ENCODE results near the gene APEX1.
"Not testable (repeated sequence)": the region's sequence is repeated elsewhere in the genome, so short reads cannot be mapped to it uniquely, and the experiment has no call there.

Gene APEX1

GRCh38 chr14:20472536-20473169, 17.6 kb downstream of the APEX1 start:
- no peak for DNase-seq (ENCODE audit: low spot score)

GRCh38 chr14:20476776-20477175, 21.8 kb downstream of the APEX1 start:
- no peak for DNase-seq (ENCODE audit: low spot score)

GRCh38 chr14:20477211-20477876, 22.3 kb downstream of the APEX1 start:
- DNase-seq (ENCODE audit: low spot score): no peak

GRCh38 chr14:20478894-20479293, 23.9 kb downstream of the APEX1 start:
- no peak for DNase-seq (ENCODE audit: low spot score)

- no peak for DNase-seq (ENCODE audit: low spot score)
Observed at GRCh38 chr14:20482382-20482781, 27.4 kb downstream of the APEX1 start.

- DNase-seq (ENCODE audit: low spot score): no peak
Observed at GRCh38 chr14:20485900-20486299, 30.9 kb downstream of the APEX1 start.

GRCh38 chr14:20486684-20487395, 31.8 kb downstream of the APEX1 start:
- DNase-seq (ENCODE audit: low spot score): no peak

GRCh38 chr14:20487396-20487725, 32.3 kb downstream of the APEX1 start:
- DNase-seq (ENCODE audit: low spot score): no peak

- DNase-seq (ENCODE audit: low spot score): no peak
Observed at GRCh38 chr14:20489093-20489994, 34.3 kb downstream of the APEX1 start.

- no peak for DNase-seq (ENCODE audit: low spot score)
Observed at GRCh38 chr14:20490563-20490962, 35.5 kb downstream of the APEX1 start.

GRCh38 chr14:20492486-20492885, 37.5 kb downstream of the APEX1 start:
- no peak for DNase-seq (ENCODE audit: low spot score)

GRCh38 chr14:20493634-20494033, 38.6 kb downstream of the APEX1 start:
- DNase-seq (ENCODE audit: low spot score): no peak

- no peak for DNase-seq (ENCODE audit: low spot score)
Observed at GRCh38 chr14:20494935-20495766, 40.1 kb downstream of the APEX1 start.

GRCh38 chr14:20498622-20499021, 43.6 kb downstream of the APEX1 start:
- DNase-seq (ENCODE audit: low spot score): no peak

GRCh38 chr14:20499108-20499507, 44.1 kb downstream of the APEX1 start:
- DNase-seq (ENCODE audit: low spot score): no peak

GRCh38 chr14:20499881-20500280, 44.9 kb downstream of the APEX1 start:
- DNase-seq (ENCODE audit: low spot score): no peak

- no peak for DNase-seq (ENCODE audit: low spot score)
Observed at GRCh38 chr14:20501346-20501745, 46.3 kb downstream of the APEX1 start.

GRCh38 chr14:20503898-20504297, 48.9 kb downstream of the APEX1 start:
- no peak for DNase-seq (ENCODE audit: low spot score)

- DNase-seq (ENCODE audit: low spot score): not testable (repeated sequence)
Observed at GRCh38 chr14:20506276-20506675, 51.2 kb downstream of the APEX1 start.

- not testable (repeated sequence) for DNase-seq (ENCODE audit: low spot score)
Observed at GRCh38 chr14:20506752-20507151, 51.7 kb downstream of the APEX1 start.
